Measurements from ENCODE around the gene LELP1. TPM values are rescaled to one million over a fixed set of nuclear protein-coding genes. Genes with fewer than 3 reads are reported as not detected.

LELP1 gene
- total RNA-seq, 1 experiment from 2014 or later, result not detected

DNA sequence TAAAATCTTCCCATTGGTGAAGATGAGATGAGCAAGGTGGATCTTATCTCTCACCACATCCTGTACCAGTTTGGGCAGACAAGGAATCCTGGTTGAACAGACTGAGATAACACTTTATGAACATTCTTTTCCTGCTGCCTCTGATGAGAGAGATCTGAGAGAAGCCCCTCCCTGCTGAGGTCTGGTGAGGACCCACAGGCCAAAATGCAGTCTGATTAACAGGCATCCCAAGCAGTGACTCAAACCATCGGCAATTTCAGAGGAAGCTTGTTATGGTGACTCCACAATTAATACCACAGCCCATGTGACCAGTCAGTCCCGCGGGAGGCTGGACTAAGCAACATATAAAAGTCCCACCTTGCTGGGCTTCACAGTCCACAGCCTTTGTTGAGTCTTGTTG lies 14.0 kb downstream of the LELP1 start, which contains the start of gene PRR9:
Gene PRR9 (plus strand): TSS at position 373 of the 400 bp plus-strand sequence. CDS start 561 bp downstream, outside the sequence.
- Mint-ChIP-seq H3K27me3 (ENCODE audit: insufficient read depth, unreplicated experiment) (peaks cover 19% of the 10 kb centered on the region), H3K36me3 (ENCODE audit: insufficient read depth, unreplicated experiment) (no peaks in the 10 kb centered on the region), H3K4me1 (ENCODE audit: low read depth, unreplicated experiment) (no peaks in the 10 kb centered on the region), H3K27ac (ENCODE audit: unreplicated experiment) (no peak within 1 kb of the TSS), H3K9me3 (ENCODE audit: unreplicated experiment) (no peaks in the 10 kb centered on the region), H3K4me3 (ENCODE audit: unreplicated experiment) (no peak within 1 kb of the TSS)
- ChIA-PET POLR2A (no interaction called here), CTCF (no interaction called here)
- no TSS peak for BruUV-seq (replicated peaks)
- H3K4me1 ChIP-seq, result no peaks in the 10 kb centered on the region
- no peaks in the 10 kb centered on the region; the same call in 1 of the 2 replicates for H3K36me3 ChIP-seq (ENCODE audit: control insufficient read depth, insufficient read depth, low read length)
- intact Hi-C loops (cut with micrococcal nuclease; ENCODE audit: unreplicated experiment), result no loop called here
- no peak within 1 kb of the TSS for H3K4me3 ChIP-seq (ENCODE audit: low read depth, low read length)
- no peaks in the 10 kb centered on the region; the same call in none of the 2 replicates for H3K27me3 ChIP-seq (replicated peaks; ENCODE audit: control insufficient read depth, insufficient read depth, low read length)
- DNase-seq, result no peak
- TF ChIP-seq, protein P1, sequence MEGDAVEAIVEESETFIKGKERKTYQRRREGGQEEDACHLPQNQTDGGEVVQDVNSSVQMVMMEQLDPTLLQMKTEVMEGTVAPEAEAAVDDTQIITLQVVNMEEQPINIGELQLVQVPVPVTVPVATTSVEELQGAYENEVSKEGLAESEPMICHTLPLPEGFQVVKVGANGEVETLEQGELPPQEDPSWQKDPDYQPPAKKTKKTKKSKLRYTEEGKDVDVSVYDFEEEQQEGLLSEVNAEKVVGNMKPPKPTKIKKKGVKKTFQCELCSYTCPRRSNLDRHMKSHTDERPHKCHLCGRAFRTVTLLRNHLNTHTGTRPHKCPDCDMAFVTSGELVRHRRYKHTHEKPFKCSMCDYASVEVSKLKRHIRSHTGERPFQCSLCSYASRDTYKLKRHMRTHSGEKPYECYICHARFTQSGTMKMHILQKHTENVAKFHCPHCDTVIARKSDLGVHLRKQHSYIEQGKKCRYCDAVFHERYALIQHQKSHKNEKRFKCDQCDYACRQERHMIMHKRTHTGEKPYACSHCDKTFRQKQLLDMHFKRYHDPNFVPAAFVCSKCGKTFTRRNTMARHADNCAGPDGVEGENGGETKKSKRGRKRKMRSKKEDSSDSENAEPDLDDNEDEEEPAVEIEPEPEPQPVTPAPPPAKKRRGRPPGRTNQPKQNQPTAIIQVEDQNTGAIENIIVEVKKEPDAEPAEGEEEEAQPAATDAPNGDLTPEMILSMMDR (IDR thresholded peaks at IDR 0.05; ENCODE audit: insufficient read depth in 1 of 2, low read depth in 1 of 2, low read length in 1 of 2, severe bottlenecking in 1 of 2, unreplicated experiment in 1 of 2), result no peak
- no peaks in the 10 kb centered on the region for H3K9me3 ChIP-seq

- Mint-ChIP-seq H3K4me3 (ENCODE audit: unreplicated experiment) (no peak overlapping the region), H3K9me3 (ENCODE audit: unreplicated experiment) (no peaks in the 10 kb centered on the region), H3K27me3 (ENCODE audit: insufficient read depth, unreplicated experiment) (peaks cover 17% of the 10 kb centered on the region), H3K4me1 (ENCODE audit: low read depth, unreplicated experiment) (no peaks in the 10 kb centered on the region), H3K27ac (ENCODE audit: unreplicated experiment) (no peak overlapping the region), H3K36me3 (ENCODE audit: insufficient read depth, unreplicated experiment) (no peaks in the 10 kb centered on the region)
- no peaks in the 10 kb centered on the region for H3K4me1 ChIP-seq
- TF ChIP-seq, protein P1 (IDR thresholded peaks at IDR 0.05; ENCODE audit: insufficient read depth in 1 of 2, low read depth in 1 of 2, low read length in 1 of 2, severe bottlenecking in 1 of 2, unreplicated experiment in 1 of 2), result no peak
- ChIA-PET CTCF (no interaction called here), POLR2A (no interaction called here)
- H3K27me3 ChIP-seq (replicated peaks; ENCODE audit: control insufficient read depth, insufficient read depth, low read length), result no peaks in the 10 kb centered on the region; the same call in none of the 2 replicates
- no peak for DNase-seq
- no TSS peak for BruUV-seq (replicated peaks)
- H3K9me3 ChIP-seq, result no peaks in the 10 kb centered on the region
- no peaks in the 10 kb centered on the region for H3K36me3 ChIP-seq (ENCODE audit: control insufficient read depth, insufficient read depth, low read length)
- no peak overlapping the region for H3K4me3 ChIP-seq (ENCODE audit: low read depth, low read length)
- intact Hi-C loops (cut with micrococcal nuclease; ENCODE audit: unreplicated experiment), result no loop called here
Measured at GRCh38 chr1:153217744-153218416, 14.7 kb downstream of the LELP1 start.

- Mint-ChIP-seq H3K4me3 (ENCODE audit: unreplicated experiment) (no peak overlapping the region), H3K9me3 (ENCODE audit: unreplicated experiment) (no peaks in the 10 kb centered on the region), H3K27me3 (ENCODE audit: insufficient read depth, unreplicated experiment) (peaks cover 26% of the 10 kb centered on the region), H3K36me3 (ENCODE audit: insufficient read depth, unreplicated experiment) (no peaks in the 10 kb centered on the region), H3K27ac (ENCODE audit: unreplicated experiment) (no peak overlapping the region), H3K4me1 (ENCODE audit: low read depth, unreplicated experiment) (no peaks in the 10 kb centered on the region)
- TF ChIP-seq, protein P1 (IDR thresholded peaks at IDR 0.05; ENCODE audit: insufficient read depth in 1 of 2, low read depth in 1 of 2, low read length in 1 of 2, severe bottlenecking in 1 of 2, unreplicated experiment in 1 of 2), result no peak
- H3K4me1 ChIP-seq, result no peaks in the 10 kb centered on the region
- no peak for DNase-seq
- no peaks in the 10 kb centered on the region; the same call in 1 of the 2 replicates for H3K27me3 ChIP-seq (replicated peaks; ENCODE audit: control insufficient read depth, insufficient read depth, low read length)
- no TSS peak for BruUV-seq (replicated peaks)
- ChIA-PET CTCF (interaction anchor here (0.7 kb wide), 1 partner anchor 68 kb away, joined by 3 read pairs; no protein-coding TSS in a partner anchor), POLR2A (no interaction called here)
- intact Hi-C loops (cut with micrococcal nuclease; ENCODE audit: unreplicated experiment), result no loop called here
- no peaks in the 10 kb centered on the region for H3K9me3 ChIP-seq
- no peak overlapping the region for H3K4me3 ChIP-seq (ENCODE audit: low read depth, low read length)
- no peaks in the 10 kb centered on the region for H3K36me3 ChIP-seq (ENCODE audit: control insufficient read depth, insufficient read depth, low read length)
Measured at GRCh38 chr1:153220606-153221303, 17.5 kb downstream of the LELP1 start.

All from Caco-2 (cell line).